AG09309 (cell line): ENCODE data around the gene ETV4.

Experiments
- DNase-seq: peaks from one replicate; pipeline ENCODE4 v3.0.0-alpha.2; 2010; ENCODE audit warnings: low read depth
- H3K4me3 ChIP-seq: 2 replicates; pipeline ENCODE4 v1.5.1; 2011; ENCODE audit warnings: mild to moderate bottlenecking, low read depth, low read length, moderate library complexity; ENCODE audit not compliant: control insufficient read depth
- CTCF ChIP-seq: IDR thresholded peaks from 2 replicates; pipeline ENCODE4 v1.5.1; 2011; ENCODE audit warnings: mild to moderate bottlenecking, low read depth, low read length, inconsistent platforms; ENCODE audit not compliant: insufficient read depth, control insufficient read depth; ENCODE audit errors: missing control alignments

ETV4 gene

GRCh38 chr17:43528988-43529814 lies 16.9 kb downstream of the ETV4 start:
- no peak for DNase-seq
- no peak overlapping the region for H3K4me3 ChIP-seq
- TF ChIP-seq CTCF = no peak

DNA sequence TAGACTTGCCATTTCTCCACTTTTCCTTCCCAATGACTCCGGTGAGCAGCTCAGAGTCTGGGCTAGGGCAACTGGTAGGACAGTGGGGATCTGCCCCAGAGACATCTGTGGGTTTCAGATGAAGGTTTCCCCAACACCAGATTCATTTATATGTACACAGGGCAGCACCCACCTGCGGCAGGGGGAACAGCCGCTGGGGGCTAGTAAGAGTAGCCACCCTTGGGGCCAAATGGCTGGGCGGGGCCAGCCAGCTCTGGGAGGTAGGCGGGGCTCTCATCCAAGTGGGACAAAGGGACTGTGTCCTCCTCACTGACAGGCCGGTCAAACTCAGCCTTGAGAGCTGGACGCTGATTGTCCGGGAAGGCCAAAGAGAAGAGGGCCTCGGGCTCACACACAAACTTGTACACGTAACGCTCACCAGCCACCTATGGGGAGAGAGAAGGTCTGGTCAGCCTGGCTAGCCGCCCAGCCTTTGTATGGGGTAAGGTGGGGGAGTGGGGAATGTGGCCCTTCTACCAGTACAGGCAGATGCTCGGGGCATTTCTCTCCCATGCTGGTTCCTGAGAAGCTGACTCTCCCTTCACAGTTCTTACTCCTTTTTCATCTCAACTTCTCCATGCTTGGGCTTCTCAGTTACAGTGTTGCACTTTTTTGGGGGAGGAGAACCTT lies 17.7 kb downstream of the ETV4 start:
- no peak for TF ChIP-seq CTCF
- no peak for DNase-seq
- H3K4me3 ChIP-seq = no peak overlapping the region

- H3K4me3 ChIP-seq = no peak overlapping the region
- TF ChIP-seq CTCF = no peak
- DNase-seq = no peak
Measured at GRCh38 chr17:43526886-43527648, 19.1 kb downstream of the ETV4 start.

DNA sequence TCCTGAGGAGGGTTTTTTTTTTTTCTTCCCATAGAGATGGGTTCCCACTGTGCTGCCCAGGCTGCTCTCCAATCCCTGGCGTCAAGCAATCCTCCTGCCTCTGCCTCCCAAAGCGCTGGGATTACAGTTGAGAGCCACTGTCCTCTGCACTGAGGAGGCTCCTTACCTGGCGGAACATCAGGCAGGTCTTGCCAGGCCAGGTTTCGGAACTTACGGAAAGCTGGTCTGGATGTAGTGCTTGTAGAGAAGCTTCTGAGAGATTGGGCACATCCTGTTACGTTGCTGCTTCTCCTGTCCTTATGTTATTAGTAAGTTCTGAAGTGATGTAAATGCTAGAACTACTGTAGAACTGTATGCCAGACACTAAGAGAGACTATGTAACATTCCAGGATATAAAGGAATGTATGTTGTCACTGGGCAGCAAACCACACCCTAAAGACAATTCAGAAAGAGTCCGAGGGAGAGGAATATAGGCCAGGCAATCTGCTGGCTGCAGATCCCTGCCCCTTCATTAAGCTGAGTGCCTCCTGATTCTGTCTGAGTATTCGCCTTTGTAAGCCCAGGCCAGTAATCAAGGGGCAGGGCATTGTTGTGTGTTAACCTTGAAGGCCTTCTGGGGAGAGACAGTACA lies 21.1 kb downstream of the ETV4 start:
- no peak overlapping the region for H3K4me3 ChIP-seq
- no peak for DNase-seq
- TF ChIP-seq CTCF = no peak

DNA sequence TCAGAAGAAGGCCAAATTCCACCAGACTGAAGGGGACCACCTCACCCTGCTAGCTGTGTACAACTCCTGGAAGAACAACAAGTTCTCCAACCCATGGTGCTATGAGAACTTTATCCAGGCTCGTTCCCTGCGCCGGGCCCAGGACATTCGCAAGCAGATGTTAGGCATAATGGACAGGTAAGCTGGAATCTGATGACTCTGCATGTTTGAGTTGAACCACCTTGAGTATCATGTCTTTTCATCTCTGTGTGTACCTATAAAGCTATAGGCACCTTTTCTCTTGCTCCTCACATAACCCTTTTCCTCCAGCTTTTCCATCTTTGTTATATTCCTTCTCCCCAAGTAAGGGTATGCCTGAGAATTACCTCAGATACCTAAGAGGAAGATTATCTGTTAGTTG lies 24.8 kb downstream of the ETV4 start:
- no peak for DNase-seq
- TF ChIP-seq CTCF = no peak
- H3K4me3 ChIP-seq = no peak overlapping the region
